HepG2 (cell line): ENCODE measurements around the gene DENND2A. TPM values are rescaled to one million over a fixed set of nuclear protein-coding genes. Genes with fewer than 3 reads are reported as not detected.
A peak's percentile ranks its signal among the peaks of the same experiment; 100 is the strongest.

Experiments used
- HBP1 ChIP-seq: IDR thresholded peaks from 2 replicates; pipeline ENCODE4 v1.6.1; 2016; ENCODE audit warnings: low read depth, control low read depth
- KDM3A ChIP-seq: IDR thresholded peaks from 2 replicates; pipeline ENCODE4 v1.6.1; 2018; ENCODE audit warnings: low read depth, missing compliant biosample characterization
- MED8 ChIP-seq: sonication (generic); formaldehyde crosslinking; IDR thresholded peaks from 2 replicates; pipeline ENCODE4 v1.8.1; 2023; ENCODE audit warnings: mild to moderate bottlenecking, missing genetic modification reagents; ENCODE audit not compliant: insufficient replicate concordance
- NONO ChIP-seq, 2 experiments: fragments of 450-650 bp in 1 of 2; sonication (generic) in 1 of 2; formaldehyde crosslinking in 1 of 2; IDR thresholded peaks in 1 of 2; conservative IDR thresholded peaks in 1 of 2; 2 replicates each; pipeline versions ENCODE4 v1.6.1 to v1.8.0; 2017 to 2022; ENCODE audit warnings: mild to moderate bottlenecking in 1 of 2, missing genetic modification reagents in 1 of 2, moderate library complexity in 1 of 2
- NPAS2 ChIP-seq: sonication (generic); formaldehyde crosslinking; IDR thresholded peaks from 2 replicates; pipeline ENCODE4 v1.8.0; 2022; ENCODE audit warnings: mild to moderate bottlenecking, missing genetic modification reagents, borderline replicate concordance
- PLRG1 ChIP-seq: fragments of 450-650 bp; conservative IDR thresholded peaks from 2 replicates; pipeline ENCODE4 v1.6.1; 2016
- RBAK ChIP-seq: sonication (generic); formaldehyde crosslinking; IDR thresholded peaks from 2 replicates; pipeline ENCODE4 v1.5.1; 2020; ENCODE audit warnings: mild to moderate bottlenecking, missing genetic modification reagents
- RORA ChIP-seq: sonication (generic); formaldehyde crosslinking; IDR thresholded peaks from 2 replicates; pipeline ENCODE4 v1.5.0; 2020; ENCODE audit warnings: mild to moderate bottlenecking, missing genetic modification reagents, moderate library complexity
- SALL1 ChIP-seq: sonication (generic); formaldehyde crosslinking; IDR thresholded peaks from 2 replicates; pipeline ENCODE4 v1.8.0; 2022; ENCODE audit warnings: mild to moderate bottlenecking, missing genetic modification reagents
- SOX5 ChIP-seq: IDR thresholded peaks from 2 replicates; pipeline ENCODE4 v1.6.1; 2016; ENCODE audit warnings: borderline replicate concordance
- TCF7L2 ChIP-seq: IDR thresholded peaks from 2 replicates; pipeline ENCODE4 v1.6.1; 2011; ENCODE audit warnings: mild to moderate bottlenecking, low read depth, low read length, moderate library complexity
- THYN1 ChIP-seq: sonication (generic); formaldehyde crosslinking; IDR thresholded peaks from 2 replicates; pipeline ENCODE4 v1.8.1; 2023; ENCODE audit warnings: low read depth, mild to moderate bottlenecking, moderate library complexity, missing genetic modification reagents, borderline replicate concordance
- ZNF260 ChIP-seq: sonication (generic); formaldehyde crosslinking; IDR thresholded peaks from 2 replicates; pipeline ENCODE4 v1.4.0; 2020; ENCODE audit warnings: missing genetic modification reagents, low read depth, mild to moderate bottlenecking, borderline replicate concordance
- ZNF264 ChIP-seq: sonication (generic); formaldehyde crosslinking; IDR thresholded peaks from 2 replicates; pipeline ENCODE4 v1.4.0; 2020; ENCODE audit warnings: missing genetic modification reagents
- ZNF350 ChIP-seq: sonication (generic); formaldehyde crosslinking; IDR thresholded peaks from 2 replicates; pipeline ENCODE4 v1.4.0; 2020; ENCODE audit warnings: mild to moderate bottlenecking, low read depth, missing genetic modification reagents, borderline replicate concordance
- ZNF503 ChIP-seq: sonication (generic); formaldehyde crosslinking; IDR thresholded peaks from 2 replicates; pipeline ENCODE4 v1.4.0; 2020; ENCODE audit warnings: missing genetic modification reagents
- ZNF564 ChIP-seq: sonication (generic); formaldehyde crosslinking; IDR thresholded peaks from 2 replicates; pipeline ENCODE4 v1.8.1; 2023; ENCODE audit warnings: mild to moderate bottlenecking, missing genetic modification reagents
- ZNF629 ChIP-seq: sonication (generic); formaldehyde crosslinking; conservative IDR thresholded peaks from 2 replicates; pipeline ENCODE4 v1.5.0; 2020; ENCODE audit warnings: missing genetic modification reagents
- ZNF776 ChIP-seq: sonication (generic); formaldehyde crosslinking; IDR thresholded peaks from 2 replicates; pipeline ENCODE4 v1.4.0; 2020; ENCODE audit warnings: mild to moderate bottlenecking, missing genetic modification reagents
- ZNF790 ChIP-seq: sonication (generic); formaldehyde crosslinking; IDR thresholded peaks from 2 replicates; pipeline ENCODE4 v1.8.0; 2022; ENCODE audit warnings: missing genetic modification reagents, mild to moderate bottlenecking, borderline replicate concordance
- ZNF839 ChIP-seq: sonication (generic); formaldehyde crosslinking; IDR thresholded peaks from 2 replicates; pipeline ENCODE4 v1.4.0; 2020; ENCODE audit warnings: missing genetic modification reagents, mild to moderate bottlenecking, borderline replicate concordance
- ZSCAN5A ChIP-seq: sonication (generic); formaldehyde crosslinking; IDR thresholded peaks from 2 replicates; pipeline ENCODE4 v1.8.0; 2022; ENCODE audit warnings: mild to moderate bottlenecking, missing genetic modification reagents, borderline replicate concordance
- polyA plus RNA-seq, 8 experiments: library from polyadenylated mRNA; depleted of rRNA in 3 of 8; stranded (reverse) in 7 of 8; unstranded in 1 of 8; fragments of >200 nt; fragmentation: Illumina TruSeq in 4 of 8; extraction: Trizol in 4 of 8; gene quantifications; 2 replicates each; pipeline versions ENCODE4 v1.2.1 to v1.2.3, GENCODE V29; 2011 to 2016; ENCODE audit warnings: low read depth in 4 of 8, missing spikeins in 1 of 8, mixed read lengths in 1 of 8; ENCODE audit not compliant: insufficient read depth in 1 of 8
- total RNA-seq, 5 experiments: library from RNA; depleted of rRNA; stranded (reverse); fragments of >200 nt; fragmentation: Illumina TruSeq; extraction: Trizol; gene quantifications; 2 replicates each; pipeline ENCODE4 v1.2.3, GENCODE V29; 2016; ENCODE audit warnings: low read depth in 1 of 5
- TF ChIP-seq, protein P1 (sequence below): sonication (generic); formaldehyde crosslinking; IDR thresholded peaks from 2 replicates; pipeline ENCODE4 v1.4.0; 2020; ENCODE audit warnings: mild to moderate bottlenecking, missing genetic modification reagents

The DENND2A gene
- total and polyA plus RNA-seq, 2 of the 13 experiments (the other 11 are each of a cell fraction or from before 2014, with no cell fraction given) = not detected

DNA sequence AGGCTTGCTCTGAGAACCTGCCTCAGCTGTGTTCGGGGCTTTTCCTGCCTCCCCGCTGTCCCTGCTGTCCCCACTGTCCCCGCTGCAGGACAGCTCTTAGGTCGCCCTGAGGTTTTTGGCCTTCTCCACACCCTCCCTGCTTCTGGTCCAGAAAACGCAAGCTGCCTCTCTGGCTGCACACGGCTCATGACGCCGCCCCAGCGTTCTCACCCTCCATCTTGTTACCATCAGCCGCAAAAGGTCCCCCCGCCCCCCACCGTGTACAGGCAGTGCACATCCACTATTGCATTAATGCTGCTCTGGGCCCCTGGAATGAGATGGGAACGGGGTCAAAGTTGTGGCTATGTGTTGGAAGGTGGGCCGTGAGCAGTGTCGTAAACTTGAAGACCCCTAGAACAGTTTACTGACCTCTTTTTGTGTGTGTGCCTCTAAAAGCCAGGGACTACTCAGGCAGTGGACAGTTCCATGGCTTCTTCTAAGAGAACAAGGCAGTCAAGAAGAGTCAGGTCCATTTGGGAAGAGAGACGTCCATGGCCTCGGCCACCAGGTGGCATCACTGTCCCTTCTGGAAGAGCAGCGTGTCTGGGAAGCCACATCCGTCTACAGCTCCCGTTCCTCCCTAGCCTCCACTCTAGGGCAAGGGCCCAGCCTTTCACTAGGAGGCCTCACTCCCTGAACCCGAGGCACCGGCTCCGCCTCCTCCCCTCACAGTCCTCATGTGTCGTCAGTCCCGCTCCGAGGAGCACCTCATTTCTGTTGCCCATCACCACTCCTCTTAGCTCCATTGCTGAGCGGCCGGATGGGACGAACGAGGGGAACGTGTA, 122.9 kb downstream of the DENND2A start (continued):
- TF ChIP-seq MED8 (no peak), RORA (no peak), ZNF350 (no peak), ZNF264 (CRISPR knock-in tag) (no peak), ZSCAN5A (CRISPR knock-in tag) (no peak), KDM3A (CRISPR knock-in tag) (no peak), NONO (IDR thresholded peaks at IDR 0.05) (no peak), NONO (CRISPR knock-in tag; conservative IDR thresholded peaks at IDR 0.05) (0 out of 2 replicates have a peak, but pooled peaks have one; percentile 28), ZNF839 (CRISPR knock-in tag) (no peak), PLRG1 (no peak), THYN1 (CRISPR knock-in tag) (no peak), ZNF790 (CRISPR knock-in tag) (no peak), ZNF629 (CRISPR knock-in tag) (no peak), ZNF564 (CRISPR knock-in tag) (no peak), ZNF776 (CRISPR knock-in tag) (no peak), HBP1 (CRISPR knock-in tag) (no peak), ZNF260 (CRISPR knock-in tag) (no peak), SOX5 (CRISPR knock-in tag) (0 out of 2 replicates have a peak, but pooled peaks have one; percentile 41), NPAS2 (no peak), RBAK (CRISPR knock-in tag) (no peak), SALL1 (CRISPR knock-in tag) (peak; percentile 80), ZNF503 (no peak), TCF7L2 (no peak)
- TF ChIP-seq, protein P1, sequence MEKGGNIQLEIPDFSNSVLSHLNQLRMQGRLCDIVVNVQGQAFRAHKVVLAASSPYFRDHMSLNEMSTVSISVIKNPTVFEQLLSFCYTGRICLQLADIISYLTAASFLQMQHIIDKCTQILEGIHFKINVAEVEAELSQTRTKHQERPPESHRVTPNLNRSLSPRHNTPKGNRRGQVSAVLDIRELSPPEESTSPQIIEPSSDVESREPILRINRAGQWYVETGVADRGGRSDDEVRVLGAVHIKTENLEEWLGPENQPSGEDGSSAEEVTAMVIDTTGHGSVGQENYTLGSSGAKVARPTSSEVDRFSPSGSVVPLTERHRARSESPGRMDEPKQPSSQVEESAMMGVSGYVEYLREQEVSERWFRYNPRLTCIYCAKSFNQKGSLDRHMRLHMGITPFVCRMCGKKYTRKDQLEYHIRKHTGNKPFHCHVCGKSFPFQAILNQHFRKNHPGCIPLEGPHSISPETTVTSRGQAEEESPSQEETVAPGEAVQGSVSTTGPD (CRISPR knock-in tag) = no peak
